Hematopoietic multipotent progenitor cell (in vitro differentiated cells): ENCODE measurements around the gene SPTSSB. TPM values are rescaled to one million over a fixed set of nuclear protein-coding genes. Genes with fewer than 3 reads are reported as not detected.

Experiments used
- DNase-seq, 3 donors: peaks; one replicate each; pipeline ENCODE4 v3.0.0-alpha.2; 2011 to 2015; ENCODE audit warnings: low read depth in 2 of 3, low spot score in 2 of 3
- total RNA-seq: library from RNA; depleted of rRNA; stranded (reverse); fragments of >200 nt; gene quantifications from one replicate; pipeline ENCODE4 v1.2.3, GENCODE V29; 2012

The SPTSSB gene
- total RNA-seq, 1 donor: under 0.01 TPM

GRCh38 chr3:161393310-161393709, 22.0 kb upstream of the SPTSSB start:
- DNase-seq: no peak

- no peak for DNase-seq
Observed at GRCh38 chr3:161392853-161393252, 21.5 kb upstream of the SPTSSB start.

GRCh38 chr3:161390200-161390599, 18.9 kb upstream of the SPTSSB start:
- no peak for DNase-seq

GRCh38 chr3:161389445-161390035, 18.2 kb upstream of the SPTSSB start:
- DNase-seq: no peak

- peak in 1 of 3 donors; percentile 24 for DNase-seq
Observed at GRCh38 chr3:161388855-161389254, 17.5 kb upstream of the SPTSSB start.

GRCh38 chr3:161386991-161387770, 15.9 kb upstream of the SPTSSB start:
- DNase-seq: no peak

GRCh38 chr3:161372321-161373260, 1.3 kb upstream of the SPTSSB start:
- DNase-seq: peak in 1 of 3 donors; percentile 24

GRCh38 chr3:161369531-161369930, 1.8 kb downstream of the SPTSSB start:
- no peak for DNase-seq

GRCh38 chr3:161366094-161366493, 5.2 kb downstream of the SPTSSB start:
- DNase-seq: no peak

- no peak for DNase-seq
Observed at GRCh38 chr3:161358488-161358887, 12.8 kb downstream of the SPTSSB start.

GRCh38 chr3:161356287-161356686, 15.0 kb downstream of the SPTSSB start:
- no peak for DNase-seq

GRCh38 chr3:161355508-161355907, 15.8 kb downstream of the SPTSSB start:
- no peak for DNase-seq

- DNase-seq: no peak
Observed at GRCh38 chr3:161354554-161354953, 16.8 kb downstream of the SPTSSB start.

GRCh38 chr3:161351330-161351729, 20.0 kb downstream of the SPTSSB start:
- no peak for DNase-seq

- no peak for DNase-seq
Observed at GRCh38 chr3:161350916-161351315, 20.4 kb downstream of the SPTSSB start.

- DNase-seq: peak in 1 of 3 donors; percentile 25
Observed at GRCh38 chr3:161349529-161350312, 21.6 kb downstream of the SPTSSB start.

GRCh38 chr3:161348796-161349400, 22.4 kb downstream of the SPTSSB start:
- DNase-seq: no peak

- no peak for DNase-seq
Observed at GRCh38 chr3:161347726-161348125, 23.6 kb downstream of the SPTSSB start.

- no peak for DNase-seq
Observed at GRCh38 chr3:161345023-161345422, 26.3 kb downstream of the SPTSSB start.

GRCh38 chr3:161343986-161344385, 27.3 kb downstream of the SPTSSB start:
- no peak for DNase-seq
